ENCODE results near the gene RPL26.
"Not testable (repeated sequence)": the region's sequence is repeated elsewhere in the genome, so short reads cannot be mapped to it uniquely, and the experiment has no call there.

RPL26 gene

GRCh38 chr17:8365143-8365542 lies 17.9 kb downstream of the RPL26 start:
- DNase-seq (ENCODE audit: low read depth): no peak

DNA sequence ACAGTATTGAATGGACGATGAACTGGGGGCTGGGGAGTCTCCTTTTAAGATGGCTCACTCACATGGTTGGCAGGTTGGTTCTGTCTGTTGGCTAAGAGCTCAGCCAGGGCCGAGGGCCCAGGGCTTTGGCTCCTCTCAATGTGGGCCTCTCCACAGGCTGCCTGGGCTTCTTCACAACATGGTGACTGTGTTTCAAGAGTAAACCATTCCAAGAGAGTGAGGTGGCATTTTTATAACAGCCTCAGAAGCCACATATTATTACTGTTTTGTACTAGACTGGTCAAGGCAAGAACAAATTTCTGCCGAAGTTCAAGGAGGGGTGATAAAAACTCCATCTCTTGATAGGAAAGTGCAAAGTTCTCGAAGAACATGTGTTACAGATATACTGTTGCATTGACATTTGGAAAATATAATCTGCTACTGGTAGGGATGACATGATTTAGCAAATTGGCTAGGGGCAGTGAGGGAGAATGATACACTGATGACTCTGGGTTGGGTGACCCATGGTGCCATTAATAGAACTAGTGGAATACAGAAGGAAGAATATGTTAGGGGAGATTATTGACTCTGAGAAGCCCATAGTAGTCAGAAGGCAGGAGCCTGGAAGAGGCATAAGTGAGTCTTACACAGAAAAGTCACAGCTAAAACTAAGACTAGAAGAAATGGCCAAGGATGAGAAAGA lies 20.2 kb downstream of the RPL26 start:
- DNase-seq (ENCODE audit: low read depth): no peak

DNA sequence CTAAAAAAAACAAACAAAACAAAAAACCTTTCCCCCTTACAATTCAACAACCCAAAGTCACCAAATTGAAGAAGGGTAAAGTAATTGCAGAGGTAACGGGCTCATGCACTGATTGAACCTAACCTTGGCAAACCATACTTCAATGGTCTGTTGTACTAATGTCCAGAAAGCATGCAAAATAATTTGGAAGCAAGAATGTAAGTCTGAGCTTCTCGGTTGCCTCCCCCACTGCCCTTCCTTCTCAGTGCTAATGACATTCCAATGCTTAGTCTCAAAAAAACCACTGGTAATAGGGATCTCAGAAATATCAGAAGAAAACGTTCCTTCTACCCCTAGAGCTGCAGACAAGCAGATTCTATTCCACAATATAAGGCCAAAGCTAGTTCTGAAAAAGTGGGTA lies 22.2 kb downstream of the RPL26 start:
- DNase-seq (ENCODE audit: low read depth): no peak

- no peak for DNase-seq (ENCODE audit: low read depth)
Measured at GRCh38 chr17:8360260-8360659, 22.7 kb downstream of the RPL26 start.

GRCh38 chr17:8359769-8360168 lies 23.2 kb downstream of the RPL26 start:
- no peak for DNase-seq (ENCODE audit: low read depth)

GRCh38 chr17:8357910-8358309 lies 25.1 kb downstream of the RPL26 start:
- DNase-seq (ENCODE audit: low read depth): no peak

GRCh38 chr17:8354236-8354635 lies 28.8 kb downstream of the RPL26 start:
- DNase-seq (ENCODE audit: low read depth): no peak

DNA sequence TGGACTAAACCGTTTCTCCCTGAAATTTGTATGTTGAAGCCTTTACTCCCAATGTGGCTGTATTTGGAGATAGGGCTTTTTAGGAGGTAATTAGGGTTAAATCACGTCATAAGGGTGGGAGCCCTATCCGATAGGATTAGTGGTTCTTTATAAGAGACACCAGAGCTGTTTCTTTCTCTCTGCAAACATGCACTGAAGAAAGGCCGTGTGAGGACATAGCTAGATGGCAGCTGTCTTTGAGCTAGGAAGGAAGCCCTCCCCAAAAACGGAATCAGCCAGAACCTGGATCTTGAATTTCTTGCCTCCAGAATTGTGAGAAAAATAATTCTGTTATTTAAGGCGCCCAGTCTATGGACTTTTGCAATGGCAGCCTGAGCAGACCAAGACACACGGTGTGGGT lies 29.3 kb downstream of the RPL26 start:
- DNase-seq (ENCODE audit: low read depth): no peak

DNA sequence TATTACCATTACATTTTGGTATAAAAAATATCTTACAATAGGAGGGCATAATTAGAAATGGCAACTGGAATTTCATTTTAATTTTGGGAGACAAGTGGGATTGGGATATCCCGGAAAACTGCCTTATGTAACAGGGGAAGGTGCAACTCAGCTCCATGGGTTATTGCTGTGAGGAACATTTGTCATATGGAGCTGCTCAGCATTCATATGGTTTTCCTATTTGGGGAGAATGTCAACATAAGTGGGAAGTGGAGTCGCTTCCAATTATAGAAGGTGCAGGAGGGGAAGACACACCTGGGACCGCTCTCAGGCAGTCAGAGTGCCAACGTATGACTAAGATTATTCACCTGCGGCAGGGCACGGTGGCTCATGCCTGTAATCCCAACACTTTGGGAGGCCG lies 32.7 kb downstream of the RPL26 start:
- no peak for DNase-seq (ENCODE audit: low read depth)

- DNase-seq (ENCODE audit: low read depth): not testable (repeated sequence)
Measured at GRCh38 chr17:8347001-8347400, 36.0 kb downstream of the RPL26 start.

- DNase-seq (ENCODE audit: low read depth): no peak
Measured at GRCh38 chr17:8345951-8346665, 36.9 kb downstream of the RPL26 start.

- DNase-seq (ENCODE audit: low read depth): no peak
Measured at GRCh38 chr17:8345052-8345690, 37.8 kb downstream of the RPL26 start.

- no peak for DNase-seq (ENCODE audit: low read depth)
Measured at GRCh38 chr17:8341456-8341855, 41.5 kb downstream of the RPL26 start.

GRCh38 chr17:8339540-8339939 lies 43.5 kb downstream of the RPL26 start, which contains the start of gene ODF4:
ODF4 (plus strand) TSS chr17:8339840; CDS start chr17:8340052, 212 bp downstream.
- no peak for DNase-seq (ENCODE audit: low read depth)

DNA sequence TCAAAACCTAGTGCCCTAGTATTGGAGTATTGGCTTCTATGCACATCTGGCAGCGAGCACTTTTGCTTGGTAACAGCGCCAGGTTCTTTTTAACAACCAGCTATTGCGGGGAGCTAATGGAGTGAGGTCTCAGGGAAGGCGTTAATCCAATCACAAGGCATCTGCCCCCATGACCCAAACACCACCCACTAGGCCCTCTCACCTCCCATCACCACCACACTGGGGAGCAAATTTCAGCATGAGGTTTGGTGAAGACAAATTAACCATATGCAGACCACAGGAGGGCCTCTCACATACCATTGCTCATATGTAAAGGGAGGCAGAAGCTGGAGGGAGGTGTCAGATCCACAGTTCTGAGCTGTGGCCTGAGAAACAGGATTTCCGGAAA lies 44.2 kb downstream of the RPL26 start:
- DNase-seq (ENCODE audit: low read depth): no peak

- no peak for DNase-seq (ENCODE audit: low read depth)
Measured at GRCh38 chr17:8337802-8338752, 44.9 kb downstream of the RPL26 start.

DNA sequence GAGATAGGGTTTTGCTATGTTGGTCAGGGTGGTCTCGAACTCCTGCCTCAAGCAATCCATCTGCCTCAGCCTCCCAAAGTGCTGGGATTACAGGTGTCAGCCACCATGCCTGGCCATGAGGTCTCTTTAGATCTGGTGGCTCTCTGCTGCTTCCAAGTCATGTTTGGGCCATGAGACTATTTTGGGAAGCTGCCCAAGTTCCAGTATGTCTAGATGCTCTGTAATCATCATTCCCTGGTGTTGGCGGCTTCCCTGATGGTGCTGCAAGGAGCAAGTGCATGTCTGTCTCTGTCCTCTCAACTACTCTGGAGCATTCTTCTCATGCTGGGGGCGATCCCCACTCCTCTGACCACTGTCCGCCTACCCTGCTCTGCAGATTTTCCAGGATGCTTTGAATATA lies 49.7 kb downstream of the RPL26 start:
- no peak for DNase-seq (ENCODE audit: low read depth)

DNA sequence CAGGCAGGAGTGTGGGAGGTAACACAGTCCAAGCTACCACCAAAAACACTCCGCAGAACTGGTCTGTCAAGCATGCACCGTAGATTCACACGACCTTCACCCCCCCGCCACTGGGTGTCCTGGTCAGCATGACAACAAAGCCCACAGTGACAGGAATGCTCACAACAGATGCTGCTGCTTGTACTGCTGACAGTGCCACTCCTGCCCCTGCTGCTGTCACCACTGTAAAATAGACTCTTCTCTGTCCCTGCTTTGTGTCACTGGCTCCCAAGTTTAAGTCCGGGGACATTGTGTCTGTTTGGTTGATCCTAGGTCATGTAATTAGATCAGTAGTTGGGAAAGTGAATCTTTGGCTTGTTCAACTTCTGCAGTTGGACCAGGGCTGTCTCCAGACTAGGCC lies 50.3 kb downstream of the RPL26 start:
- DNase-seq (ENCODE audit: low read depth): no peak

DNA sequence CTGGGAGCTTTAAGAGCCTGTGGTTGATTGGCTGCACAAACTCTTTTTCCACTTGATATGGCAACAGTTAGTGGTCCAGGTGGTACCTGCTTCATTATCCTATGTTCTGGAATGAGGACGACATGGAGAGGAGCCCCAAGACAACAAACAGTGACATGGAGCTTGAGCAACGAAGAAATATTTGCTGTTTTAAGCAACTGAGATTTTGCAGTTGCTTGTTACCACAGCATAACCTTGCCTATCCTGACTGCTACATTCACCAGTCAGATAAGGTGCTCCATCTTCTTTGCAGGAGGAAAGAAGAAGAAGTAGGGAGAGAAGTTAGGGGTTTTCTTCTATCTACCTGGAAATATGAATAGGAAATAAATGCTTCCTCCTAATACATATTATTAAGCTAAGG lies 50.9 kb downstream of the RPL26 start:
- DNase-seq (ENCODE audit: low read depth): no peak
